ENCODE results near the gene LRP1B.

DNA sequence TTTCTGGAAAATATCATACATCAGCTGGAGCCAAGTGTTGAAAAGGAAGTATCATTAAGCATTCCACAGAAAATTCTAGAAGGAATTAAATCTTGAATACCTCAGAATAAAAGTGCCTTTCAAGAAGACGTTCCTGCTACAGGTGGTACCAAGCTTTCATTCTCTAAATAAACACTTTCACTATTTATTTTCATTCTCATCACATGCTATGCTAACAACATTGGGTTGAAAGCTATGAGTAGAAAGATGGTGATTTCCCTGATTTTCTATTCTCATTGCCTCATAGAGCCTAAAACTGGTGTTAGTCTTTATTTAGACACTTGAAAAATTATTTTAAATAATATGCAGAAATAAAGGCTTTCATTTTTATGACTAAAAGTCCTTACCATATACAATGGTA lies 324.7 kb downstream of the LRP1B start:
- TF ChIP-seq CTCF (IDR thresholded peaks at IDR 0.05) (no peak), POLR2A (IDR thresholded peaks at IDR 0.05) (no peak), POLR2AphosphoS5 (IDR thresholded peaks at IDR 0.05; ENCODE audit: insufficient read depth in 1 of 2, low read depth in 1 of 2) (no peak)

Data from vagina (tissue), 2 donors.